ENCODE results near the gene DUSP15.
"Not testable (repeated sequence)": the region's sequence is repeated elsewhere in the genome, so short reads cannot be mapped to it uniquely, and the experiment has no call there.

Gene DUSP15, protein sequence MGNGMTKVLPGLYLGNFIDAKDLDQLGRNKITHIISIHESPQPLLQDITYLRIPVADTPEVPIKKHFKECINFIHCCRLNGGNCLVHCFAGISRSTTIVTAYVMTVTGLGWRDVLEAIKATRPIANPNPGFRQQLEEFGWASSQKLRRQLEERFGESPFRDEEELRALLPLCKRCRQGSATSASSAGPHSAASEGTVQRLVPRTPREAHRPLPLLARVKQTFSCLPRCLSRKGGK

DNA sequence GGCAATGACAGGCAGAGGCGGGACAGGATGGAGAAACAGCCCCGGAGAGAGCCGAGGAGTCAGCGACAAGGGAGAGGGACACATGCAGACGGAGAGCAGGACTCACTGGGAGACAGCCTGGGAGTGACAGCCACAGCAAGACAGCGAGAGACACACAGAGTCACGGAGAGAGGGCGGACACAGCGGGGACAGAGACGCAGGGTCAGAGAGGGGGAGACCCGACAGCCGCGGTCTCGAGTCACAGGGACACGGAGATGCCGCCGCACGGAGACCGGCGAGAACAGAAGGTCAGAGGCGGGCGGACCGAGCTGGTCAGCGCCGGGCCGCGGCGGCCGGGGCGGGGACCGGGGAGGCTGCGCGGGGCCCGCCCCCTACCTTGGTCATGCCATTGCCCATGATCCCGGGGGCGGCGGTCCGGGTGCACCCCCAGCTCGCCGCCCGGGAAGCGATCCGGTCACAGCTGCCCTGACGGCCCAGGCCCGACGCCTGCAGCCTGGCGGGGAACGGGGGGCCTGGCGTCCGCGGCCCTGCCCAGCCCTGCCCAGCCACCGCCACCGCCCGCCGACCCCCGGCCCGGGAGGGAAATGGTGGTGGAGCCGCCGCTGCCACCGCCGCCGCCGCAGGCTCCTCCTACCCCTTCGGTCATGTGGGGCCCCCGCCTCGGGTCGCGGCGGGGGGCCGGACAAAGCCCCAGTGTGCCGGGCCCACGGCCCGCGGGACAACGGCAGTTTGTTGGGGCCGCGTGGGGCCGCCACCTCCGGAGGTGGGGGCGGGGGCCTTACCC lies at the start of gene DUSP15, which contains the start of gene TTLL9:
TSS of gene DUSP15 (minus strand) at position 586 of the 784 bp plus-strand sequence. CDS start at position 396, 190 bp downstream.
TSS of gene TTLL9 (plus strand) at position 693 of the 784 bp plus-strand sequence. CDS start 493 bp downstream, outside the sequence.
- DNase-seq = peak; percentile 24

DNA sequence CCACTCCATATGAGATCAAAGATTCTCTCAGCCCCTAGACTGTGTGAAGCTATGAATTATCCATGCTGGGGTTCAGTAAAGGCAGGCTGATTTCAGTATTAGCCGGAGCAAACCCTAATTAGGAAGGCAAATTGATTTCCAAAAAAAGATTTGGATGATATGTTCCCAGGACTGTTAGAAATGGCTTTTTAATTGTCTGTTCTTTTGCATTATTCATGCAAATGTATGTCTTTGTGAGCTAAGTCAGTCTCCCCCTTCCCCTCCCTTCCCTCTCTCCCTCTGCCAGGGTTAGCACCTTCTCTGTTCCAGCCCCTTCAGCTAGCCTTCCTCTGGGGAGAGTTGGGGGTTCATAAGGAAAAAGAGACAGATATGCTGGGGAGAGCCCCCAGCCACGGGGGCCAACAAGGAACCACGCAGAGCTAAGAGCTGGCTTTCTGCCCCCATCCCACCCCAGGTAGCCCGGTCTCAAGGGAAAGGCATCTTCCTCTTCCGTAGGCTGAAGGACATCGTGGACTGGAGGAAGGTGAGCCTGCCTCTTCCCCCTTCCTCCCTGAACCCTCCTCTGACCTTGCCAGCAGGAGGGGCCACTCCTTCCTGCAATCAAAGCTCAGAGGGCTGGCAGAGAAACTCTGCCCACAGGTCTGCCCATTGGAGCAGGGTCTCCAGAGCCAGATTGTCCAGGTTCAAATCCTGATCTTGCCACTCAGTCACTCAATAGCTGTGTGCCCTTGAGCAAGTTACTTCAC lies 49.3 kb upstream of the DUSP15 start:
- DNase-seq = no peak

DNA sequence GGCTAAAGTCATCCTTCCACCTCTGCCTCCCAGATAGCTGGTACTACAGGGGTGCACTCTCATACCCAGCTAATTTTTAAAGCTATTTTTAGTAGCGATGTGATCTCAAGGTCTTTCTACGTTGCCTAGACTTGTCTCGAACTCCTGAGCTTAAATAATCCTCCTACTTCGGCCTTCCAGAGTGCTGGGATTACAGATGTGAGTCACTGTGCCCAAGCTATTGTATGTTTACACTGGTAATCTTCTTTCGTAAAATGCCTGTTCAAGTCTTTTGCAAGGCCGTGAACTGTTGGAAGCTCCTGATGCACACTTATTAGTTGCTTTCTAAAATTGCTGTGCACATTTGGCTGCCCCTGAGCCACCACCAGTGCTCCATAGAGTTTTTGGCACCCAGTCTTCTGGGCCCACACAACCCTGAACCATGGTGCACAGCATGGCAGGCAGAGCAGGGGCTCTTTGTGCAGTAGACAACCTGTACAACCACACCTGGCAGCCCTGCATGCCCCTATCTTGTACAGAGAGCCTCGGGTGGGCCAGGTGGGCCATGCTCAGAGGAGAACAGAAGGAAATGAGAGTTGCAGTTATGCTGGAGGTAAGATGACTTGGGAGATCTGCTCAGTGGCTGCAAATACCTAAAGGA lies 48.3 kb upstream of the DUSP15 start:
- no peak for DNase-seq

DNA sequence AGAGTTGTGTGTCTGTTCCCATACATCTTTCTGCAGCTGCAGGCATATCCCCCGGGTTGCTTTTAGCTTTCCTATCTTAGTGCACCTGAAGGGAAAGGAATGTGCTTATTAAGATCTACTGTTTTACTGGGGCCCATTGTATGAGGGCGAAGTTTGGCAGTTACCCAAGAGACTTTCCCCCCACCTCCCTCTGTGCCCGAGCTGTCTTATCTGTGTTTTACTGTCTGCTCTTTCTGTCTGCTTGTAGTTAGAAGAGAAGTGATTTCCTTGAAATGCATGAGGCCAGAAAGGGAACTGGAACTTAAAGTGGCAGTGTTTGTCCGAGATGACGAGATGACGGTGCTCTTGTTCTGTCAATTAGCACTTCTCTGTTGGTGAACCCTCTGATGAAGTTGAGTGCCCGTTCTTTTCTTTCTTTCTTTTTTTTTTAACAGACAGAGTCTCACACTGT lies 47.7 kb upstream of the DUSP15 start:
- not testable (repeated sequence) for DNase-seq

DNA sequence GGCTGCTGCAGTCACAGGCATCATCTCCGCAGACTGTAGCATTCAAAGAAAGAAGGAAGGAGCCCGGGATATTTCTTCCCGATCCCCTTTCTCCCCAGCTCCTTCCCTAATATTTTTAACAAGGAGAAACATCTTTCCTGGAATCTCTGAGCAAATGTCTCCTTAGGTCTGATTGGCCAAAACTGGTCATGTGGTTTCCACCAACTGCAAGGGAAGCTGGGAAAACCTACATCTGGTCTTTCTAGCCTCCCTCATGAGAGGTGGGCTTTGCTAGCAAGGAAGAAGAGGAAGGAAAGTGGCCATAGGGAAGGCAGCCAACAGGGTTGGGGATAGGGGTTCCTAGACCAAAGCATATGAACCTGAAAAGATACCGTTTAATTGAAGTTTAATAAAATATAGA lies 46.4 kb upstream of the DUSP15 start:
- DNase-seq = no peak

DNA sequence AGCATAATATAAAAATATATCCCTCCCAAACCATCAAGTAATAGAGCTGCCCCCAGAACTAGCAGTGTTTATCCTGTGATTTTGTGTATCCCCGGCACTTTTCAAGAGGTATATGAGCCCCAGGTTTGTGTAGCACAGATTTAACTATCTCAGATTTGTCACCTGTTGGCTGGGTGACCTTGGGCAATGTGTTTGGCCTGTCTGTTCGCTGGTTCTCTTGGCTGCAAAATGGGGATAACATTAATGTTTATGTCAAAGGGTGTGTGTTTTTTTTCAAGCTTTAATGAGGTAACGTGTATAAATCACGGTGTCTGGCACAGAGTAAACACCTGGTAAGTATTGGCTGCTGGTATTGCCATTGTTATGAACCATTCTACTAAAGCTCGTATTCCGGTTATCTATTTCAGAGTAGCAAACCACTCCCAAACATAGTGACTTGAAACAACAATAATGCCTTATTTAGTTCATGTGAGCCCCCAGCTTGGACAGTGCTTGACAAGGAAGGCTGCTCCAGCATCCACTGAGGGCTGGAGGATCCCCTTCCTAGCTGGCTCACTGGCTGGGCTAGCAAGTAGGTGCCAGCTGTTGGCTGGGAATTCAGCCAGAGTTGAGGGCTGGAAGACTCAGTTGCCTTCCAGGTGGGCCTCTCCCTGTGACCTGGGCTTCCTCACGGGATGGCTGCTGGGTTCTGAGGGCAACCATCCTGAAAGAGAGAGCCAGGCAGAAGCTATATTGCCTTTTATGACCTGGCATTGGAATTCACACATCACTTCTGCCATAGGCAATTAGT lies 45.4 kb upstream of the DUSP15 start:
- DNase-seq = no peak

DNA sequence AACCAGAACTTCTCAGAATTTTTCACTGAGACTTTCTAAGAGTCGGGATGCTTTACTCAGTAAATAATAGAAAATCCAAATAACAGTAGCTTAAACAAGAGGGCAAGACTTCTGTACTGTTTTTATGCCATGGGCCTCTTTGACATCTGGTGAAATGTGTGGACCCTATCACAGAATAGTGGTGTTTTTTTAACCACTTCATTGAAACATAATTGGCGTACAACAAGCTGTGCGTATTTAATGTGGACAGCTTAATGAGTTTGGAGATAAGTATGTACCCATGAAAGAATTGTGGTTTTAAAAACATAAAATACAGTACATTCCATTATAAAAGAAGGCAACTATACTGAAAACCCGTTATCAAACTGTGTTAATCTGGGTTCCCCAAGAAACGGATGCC lies 43.8 kb upstream of the DUSP15 start:
- no peak for DNase-seq

DNA sequence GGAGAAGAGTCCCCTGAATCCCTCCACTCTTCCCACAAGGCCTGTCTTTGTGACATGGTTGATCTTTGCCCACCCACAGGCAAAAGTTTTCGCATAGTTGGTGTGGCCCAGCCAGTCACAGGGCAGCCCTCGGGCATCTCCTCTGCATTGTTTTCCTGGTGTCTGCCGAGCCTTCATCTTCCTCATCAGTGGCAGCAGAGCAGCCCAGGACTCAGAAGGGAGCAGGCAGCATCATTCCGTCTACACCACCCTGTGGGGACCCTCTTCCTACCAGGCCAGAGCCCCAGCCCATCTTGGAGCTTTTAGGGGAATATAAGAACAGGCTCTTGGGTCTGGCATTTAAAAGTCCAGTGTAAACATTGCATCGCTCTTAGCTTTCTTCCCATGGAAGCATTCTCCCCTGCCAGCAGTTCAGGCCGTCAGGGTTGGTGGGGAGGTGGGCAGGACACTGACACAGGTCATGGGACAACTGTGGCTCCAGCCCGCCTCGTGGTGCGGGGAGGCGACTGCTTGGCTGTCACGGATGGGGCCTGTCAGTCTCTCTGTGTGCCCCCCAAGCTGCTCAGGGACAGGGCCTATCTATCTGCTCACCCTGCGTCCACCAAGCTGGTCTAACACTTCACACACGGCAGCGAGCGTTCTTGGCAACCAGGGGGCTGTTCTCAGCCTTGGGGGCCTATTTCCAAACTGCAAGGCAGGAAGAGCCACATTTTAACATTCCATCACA lies 43.3 kb upstream of the DUSP15 start:
- no peak for DNase-seq

DNA sequence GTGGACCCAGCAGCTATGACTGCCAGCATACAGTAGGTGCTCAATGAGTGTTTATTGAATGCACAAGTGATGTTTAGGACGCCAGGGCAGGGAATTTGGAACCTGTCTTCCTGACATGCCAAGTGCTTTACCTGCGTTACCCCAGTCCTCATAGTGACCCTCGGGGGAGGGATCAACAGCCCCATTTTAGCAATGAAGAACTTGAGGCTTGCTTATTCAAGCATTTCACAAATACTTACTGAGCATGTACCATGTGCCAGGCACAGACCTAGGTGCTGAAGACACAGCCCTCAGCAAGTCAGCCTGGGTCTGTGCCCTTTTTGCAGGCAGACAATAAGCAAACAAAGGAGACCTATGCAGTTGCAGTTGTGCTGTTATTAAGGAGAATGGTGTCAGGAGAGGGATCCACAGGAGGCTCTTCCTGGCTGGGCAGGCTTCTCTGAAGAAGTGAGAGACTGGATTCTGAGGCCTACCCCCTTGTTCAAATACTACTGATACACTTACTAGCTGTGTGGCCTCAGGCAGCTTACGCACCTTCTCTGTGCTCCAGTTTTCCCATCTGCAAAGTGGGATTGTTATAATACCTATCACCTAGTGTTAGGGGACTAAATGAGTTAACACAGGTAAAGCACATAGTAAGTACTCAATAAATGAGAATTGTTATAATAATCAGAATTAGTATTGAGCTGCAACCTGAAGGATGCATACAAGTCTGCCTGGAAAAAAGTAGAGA lies 39.9 kb upstream of the DUSP15 start:
- no peak for DNase-seq

DNA sequence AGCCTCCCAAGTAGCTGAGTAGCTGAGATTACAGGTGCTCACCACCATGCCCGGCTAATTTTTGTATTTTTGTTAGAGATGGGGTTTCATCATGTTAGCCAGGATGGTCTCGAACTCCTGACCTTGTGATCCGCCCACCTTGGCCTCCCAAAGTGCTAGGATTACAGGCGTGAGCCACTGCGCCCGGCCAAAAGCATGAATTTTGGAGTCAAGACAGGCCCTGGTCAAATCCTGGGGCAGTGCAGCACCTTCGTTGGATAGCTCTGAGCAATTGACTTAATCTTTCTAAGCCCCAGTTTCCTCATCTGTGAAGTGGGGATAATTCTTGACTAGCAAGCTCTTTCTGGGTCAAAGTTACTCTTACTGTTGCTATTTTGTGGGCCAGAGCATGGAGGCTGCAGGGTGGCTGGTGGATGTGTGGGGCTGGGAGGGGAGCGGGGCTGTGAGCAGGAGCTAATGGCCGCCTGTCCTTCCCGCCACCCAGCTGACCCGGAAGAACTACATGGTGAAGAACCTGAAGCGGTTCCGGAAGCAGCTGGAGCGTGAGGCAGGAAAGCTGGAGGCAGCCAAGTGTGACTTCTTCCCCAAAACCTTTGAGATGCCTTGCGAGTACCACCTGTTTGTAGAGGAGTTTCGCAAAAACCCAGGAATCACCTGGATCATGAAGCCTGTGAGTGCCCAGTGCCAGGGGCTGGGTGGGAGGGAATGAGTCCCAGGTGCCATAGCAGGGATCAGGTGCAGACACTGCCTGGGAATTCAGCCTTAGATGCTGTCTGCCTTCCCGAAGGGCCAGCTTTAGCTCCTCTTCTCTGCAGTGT lies 39.1 kb upstream of the DUSP15 start:
- no peak for DNase-seq

DNA sequence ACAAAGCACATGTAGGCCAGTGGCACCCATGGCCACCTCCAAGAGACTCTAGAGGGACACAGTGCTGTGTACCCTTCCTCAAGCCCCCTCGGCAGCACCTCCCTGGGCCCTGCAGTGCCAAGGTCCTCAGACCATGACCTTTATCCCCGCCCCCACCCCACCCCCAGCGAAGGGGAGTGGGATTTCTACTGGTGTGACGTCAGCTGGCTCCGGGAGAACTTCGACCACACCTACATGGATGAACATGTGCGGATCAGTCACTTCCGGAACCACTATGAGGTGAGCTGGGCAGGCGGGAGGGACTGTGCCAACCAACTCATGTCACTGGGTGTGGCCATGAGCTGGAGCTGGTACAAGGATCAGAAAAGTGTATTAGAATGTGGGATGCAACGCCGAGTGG lies 38.1 kb upstream of the DUSP15 start:
- DNase-seq = no peak

DNA sequence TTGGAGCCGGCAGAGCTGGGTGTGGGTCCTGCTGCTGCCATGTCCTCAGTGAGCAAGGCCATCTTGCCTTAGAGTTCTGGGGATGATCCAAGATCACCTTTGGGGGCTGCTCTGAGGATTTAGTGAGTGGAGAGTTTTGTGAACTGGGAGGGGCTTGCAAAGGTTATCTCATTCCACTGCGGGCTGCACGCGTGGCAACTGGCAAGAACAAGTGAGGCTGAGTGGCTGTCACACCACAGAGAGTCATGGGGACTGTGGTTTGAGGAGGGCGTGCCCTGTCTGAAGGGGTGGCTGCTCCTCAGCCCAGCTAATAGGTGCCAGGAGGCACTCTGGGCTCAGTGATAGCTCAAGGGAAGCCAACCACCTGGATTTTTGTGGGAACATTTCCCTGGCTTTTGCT lies 37.7 kb upstream of the DUSP15 start:
- no peak for DNase-seq

DNA sequence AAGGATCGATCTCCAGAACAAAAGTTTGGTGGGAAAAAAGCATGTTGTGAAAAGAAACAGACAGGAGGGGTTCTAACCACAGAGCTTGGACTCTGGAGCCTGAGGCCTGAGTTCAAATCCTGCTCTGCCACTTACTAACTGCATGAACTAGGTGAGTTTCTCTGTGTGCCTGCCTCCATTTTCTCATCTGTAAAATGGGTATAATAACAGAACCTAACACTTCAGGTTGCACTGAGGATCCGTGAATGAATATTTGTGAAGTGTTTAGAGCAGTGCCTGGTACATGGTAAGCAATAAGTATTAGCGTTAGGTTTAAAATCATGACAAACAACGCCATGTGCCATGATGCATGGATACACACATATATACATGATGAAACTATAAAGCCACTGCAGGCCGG lies 36.7 kb upstream of the DUSP15 start:
- DNase-seq = no peak

DNA sequence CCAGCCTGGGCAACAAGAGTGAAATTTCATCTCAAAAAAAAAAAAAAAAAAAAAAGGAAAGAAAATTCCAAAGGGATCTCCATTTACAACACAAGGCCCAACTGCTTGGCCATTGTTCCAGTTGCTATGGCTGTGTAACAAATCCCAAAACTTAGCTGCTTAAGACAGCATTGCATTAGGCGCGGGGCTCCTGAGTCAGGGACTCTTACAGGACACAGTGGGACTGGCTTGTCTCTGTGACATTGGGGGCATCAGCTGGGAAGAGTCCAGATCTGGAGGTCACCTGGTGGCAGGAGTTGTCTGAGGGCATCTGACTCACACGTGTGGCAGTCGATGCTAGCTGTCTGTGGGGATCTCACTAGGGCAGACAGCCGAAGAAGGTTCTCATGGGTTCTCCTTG lies 35.7 kb upstream of the DUSP15 start:
- DNase-seq = no peak

DNA sequence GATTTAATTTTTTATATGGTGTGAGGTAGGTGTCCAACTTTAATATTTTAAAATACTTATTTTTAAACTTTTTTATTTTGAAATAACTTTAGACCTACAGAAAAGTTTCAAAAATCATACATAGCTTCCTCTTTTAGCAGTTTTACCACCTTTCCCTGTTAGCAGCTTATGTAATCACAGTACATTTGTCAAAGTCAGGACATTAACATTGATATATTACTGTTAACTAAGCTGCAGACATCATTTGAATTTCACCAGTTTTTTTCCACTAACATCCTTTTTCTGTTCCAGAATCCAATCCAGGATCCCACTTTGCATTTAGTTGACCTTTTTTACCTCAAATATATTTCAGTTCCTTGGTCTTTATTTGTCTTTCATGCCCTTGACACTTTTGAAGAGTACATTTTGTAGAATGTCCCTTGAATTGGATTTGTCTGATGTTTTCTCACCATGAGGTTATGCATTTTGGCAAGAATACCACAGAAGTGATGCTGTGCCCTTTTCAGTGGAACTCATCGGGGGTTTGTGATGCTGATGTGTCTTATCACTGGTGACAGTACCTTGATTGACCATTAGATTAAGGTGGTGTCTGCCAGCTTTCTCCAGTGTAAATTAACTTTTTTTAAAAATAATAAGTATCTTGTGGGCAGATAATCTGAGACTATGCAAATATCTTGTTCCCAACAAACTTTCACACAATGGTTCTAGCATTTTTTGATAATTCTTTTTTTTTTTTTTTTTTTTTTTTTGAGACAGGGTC lies 33.5 kb upstream of the DUSP15 start:
- DNase-seq = no peak

DNA sequence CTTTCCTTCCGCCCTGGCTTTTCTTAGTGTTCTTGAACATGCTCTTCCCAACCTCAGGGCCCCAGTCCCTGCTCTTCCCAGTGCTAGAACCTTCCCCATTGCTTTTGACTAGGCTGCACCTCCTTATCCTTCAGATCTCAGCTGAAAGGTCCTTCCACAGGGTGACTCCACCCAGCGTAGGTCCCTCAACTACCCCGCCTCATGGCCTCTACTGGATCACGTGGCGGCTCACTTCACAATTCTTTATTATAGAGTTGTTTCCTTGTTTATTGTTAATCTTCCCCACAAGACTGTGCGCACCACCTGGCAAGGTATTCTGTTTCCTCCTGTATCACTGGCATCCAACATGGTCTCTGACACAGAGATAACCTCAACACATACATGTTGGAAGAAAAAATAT lies 31.3 kb upstream of the DUSP15 start:
- DNase-seq = no peak

DNA sequence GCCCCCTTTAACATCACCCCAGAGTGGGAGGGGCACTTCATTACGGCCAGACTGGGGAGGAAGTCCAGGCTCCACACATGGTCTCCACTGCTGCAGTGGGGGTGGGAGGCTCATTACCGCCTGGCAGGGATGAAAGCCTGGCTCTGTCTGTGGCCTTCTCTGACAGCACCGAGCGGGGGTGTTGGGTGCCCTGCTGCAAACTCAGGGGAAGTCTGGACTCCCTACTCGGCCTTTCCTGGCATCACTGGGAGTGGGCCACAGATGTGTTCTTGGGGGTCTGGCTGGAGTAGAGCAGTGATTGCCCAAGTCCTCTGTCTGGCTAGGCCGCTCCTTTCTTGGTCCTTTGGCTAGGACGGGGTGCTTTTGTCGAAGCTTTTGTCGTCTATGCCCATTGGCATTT lies 27.2 kb upstream of the DUSP15 start:
- no peak for DNase-seq

DNA sequence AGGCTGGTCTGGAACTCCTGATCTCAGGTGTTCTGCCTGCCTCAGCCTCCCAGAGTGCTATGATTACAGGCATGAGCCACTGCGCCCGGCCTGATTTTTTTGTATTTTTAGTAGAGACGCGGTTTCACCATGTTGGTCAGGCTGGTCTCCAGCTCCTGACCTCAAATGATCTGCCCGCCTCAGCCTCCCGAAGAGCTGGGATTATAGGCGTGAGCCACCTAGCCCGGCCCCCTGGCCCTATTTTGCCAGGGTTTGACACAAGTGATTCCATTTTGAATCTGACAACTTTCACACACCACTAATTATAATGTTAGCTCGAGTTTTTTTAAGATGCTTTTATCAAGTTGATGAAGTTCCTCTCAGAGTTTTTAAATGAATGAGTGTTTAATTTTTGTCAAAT lies 25.7 kb upstream of the DUSP15 start:
- no peak for DNase-seq
